ENCODE results near the gene RAB11B. TPM values are rescaled to one million over a fixed set of nuclear protein-coding genes. Genes with fewer than 3 reads are reported as not detected.

Gene RAB11B
- total and polyA plus RNA-seq, 4 donors = 27.3 to 91.2 (median 45.0) TPM

DNA sequence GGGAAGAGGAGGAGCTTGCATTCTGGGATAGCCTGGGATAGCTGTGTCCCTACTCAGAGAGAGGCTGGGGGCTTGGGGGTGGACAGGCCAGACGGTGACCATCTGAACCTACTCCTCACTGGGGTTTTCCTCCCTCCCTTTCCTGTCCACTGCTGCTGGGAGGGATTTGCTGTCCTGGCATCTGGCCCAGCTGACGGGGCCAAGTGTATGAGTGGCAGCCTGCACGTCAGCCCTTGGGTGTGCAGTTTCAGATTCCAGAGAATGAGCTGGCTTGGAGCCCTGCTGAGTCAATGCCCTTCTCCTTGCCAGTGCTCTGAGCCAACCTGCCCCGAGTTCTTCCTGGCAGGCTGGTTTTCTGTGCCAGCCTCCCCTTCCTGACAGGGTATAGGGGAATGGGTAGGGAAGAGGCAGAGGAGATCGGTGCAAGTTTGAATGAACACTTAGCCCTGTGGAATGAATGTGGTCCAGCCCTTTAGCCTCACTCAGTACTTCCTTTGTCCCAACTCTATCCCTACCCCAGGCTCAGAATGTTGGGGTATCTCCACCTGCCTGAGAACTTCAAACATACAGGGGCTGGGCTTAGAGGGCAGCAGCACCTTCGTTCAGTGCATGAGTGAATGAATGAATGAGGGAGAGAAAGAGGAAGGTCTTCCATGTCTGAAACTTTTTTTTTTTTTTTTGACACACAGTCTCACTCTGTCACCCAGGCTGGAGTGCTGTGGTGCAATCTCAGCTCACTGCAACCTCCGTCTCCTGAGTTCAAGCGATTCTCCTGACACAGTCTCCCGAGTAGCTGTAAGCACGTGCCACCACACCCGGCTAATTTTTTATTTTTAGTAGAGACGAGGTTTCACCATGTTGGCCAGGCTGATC lies 28.0 kb upstream of the RAB11B start:
- peak overlapping the region; percentile 94 to 97 for H3K27ac ChIP-seq (ENCODE audit: low read depth in 1 of 2, low read length in 2 of 2)
- DNase-seq (ENCODE audit: low spot score) = peak; percentile 76
- 11% methylated on average over 12 of the region's 12 CpGs for WGBS
- peak overlapping the region in 1 of 2 donors; percentile 21 for H3K9ac ChIP-seq (ENCODE audit: low read depth in 1 of 2, low read length in 2 of 2)
- H3K4me1 ChIP-seq (ENCODE audit: control insufficient read depth in 4 of 4, insufficient read depth in 4 of 4, low read length in 3 of 4) = peaks cover 11 to 48% (median 28%) of the 10 kb centered on the region in 4 donors
- no peaks in the 10 kb centered on the region for H3K27me3 ChIP-seq (ENCODE audit: control insufficient read depth in 4 of 4, insufficient read depth in 4 of 4, low read length in 3 of 4)
- H3K9me3 ChIP-seq (ENCODE audit: control insufficient read depth in 4 of 4, low read length in 3 of 4) = no peaks in the 10 kb centered on the region
- H3K4me3 ChIP-seq (ENCODE audit: low read depth in 1 of 3, low read length in 3 of 3) = no peak overlapping the region
- no peaks in the 10 kb centered on the region for H3K36me3 ChIP-seq (ENCODE audit: control insufficient read depth in 4 of 4, insufficient read depth in 3 of 4, low read depth in 1 of 4, low read length in 3 of 4)
- TF ChIP-seq, protein P1, sequence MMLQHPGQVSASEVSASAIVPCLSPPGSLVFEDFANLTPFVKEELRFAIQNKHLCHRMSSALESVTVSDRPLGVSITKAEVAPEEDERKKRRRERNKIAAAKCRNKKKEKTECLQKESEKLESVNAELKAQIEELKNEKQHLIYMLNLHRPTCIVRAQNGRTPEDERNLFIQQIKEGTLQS (IDR thresholded peaks at IDR 0.05) = no peak
- TF ChIP-seq JUND (IDR thresholded peaks at IDR 0.05) = peak; percentile 87 to 93
- TF ChIP-seq FOXA2 (IDR thresholded peaks at IDR 0.05) = peak; percentile 55
- TF ChIP-seq GABPA (IDR thresholded peaks at IDR 0.05 in 1 of 2, conservative IDR thresholded peaks at IDR 0.05 in 1 of 2) = peak in 1 of 2 donors; percentile 58
- TF ChIP-seq YY1 (IDR thresholded peaks at IDR 0.05) = peak; percentile 77
- TF ChIP-seq SP1 (IDR thresholded peaks at IDR 0.05) = peak; percentile 86
- peak; percentile 23 for TF ChIP-seq HNF4G (IDR thresholded peaks at IDR 0.05)
- no peak for TF ChIP-seq CTCF (IDR thresholded peaks at IDR 0.05; ENCODE audit: low read depth, low read length, missing input control)
- peak; percentile 86 for TF ChIP-seq ZBTB33 (IDR thresholded peaks at IDR 0.05)
- TF ChIP-seq TAF1 (conservative IDR thresholded peaks at IDR 0.05) = no peak
- TF ChIP-seq RXRA (IDR thresholded peaks at IDR 0.05) = peak; percentile 91 to 96
- TF ChIP-seq REST (IDR thresholded peaks at IDR 0.05) = peak; percentile 78
- TF ChIP-seq FOXA1 (IDR thresholded peaks at IDR 0.05) = peak; percentile 9
- TF ChIP-seq HNF4A (conservative IDR thresholded peaks at IDR 0.05) = peak; percentile 67 to 81
- TF ChIP-seq, protein P2, sequence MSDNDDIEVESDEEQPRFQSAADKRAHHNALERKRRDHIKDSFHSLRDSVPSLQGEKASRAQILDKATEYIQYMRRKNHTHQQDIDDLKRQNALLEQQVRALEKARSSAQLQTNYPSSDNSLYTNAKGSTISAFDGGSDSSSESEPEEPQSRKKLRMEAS (IDR thresholded peaks at IDR 0.05) = peak; percentile 85
- TF ChIP-seq EGR1 (IDR thresholded peaks at IDR 0.05; ENCODE audit: low read depth in 2 of 2) = peak in 1 of 2 donors; percentile 61
- TF ChIP-seq RAD21 (IDR thresholded peaks at IDR 0.05) = peak; percentile 54 to 55
- TF ChIP-seq NR2F2 (IDR thresholded peaks at IDR 0.05) = peak; percentile 11
